HepG2 (cell line): ENCODE results near the gene SRD5A1. TPM values are rescaled to one million over a fixed set of nuclear protein-coding genes. Genes with fewer than 3 reads are reported as not detected.

Experiments used
- ATAC-seq: fragments of 200-7000 bp; cut with Tn5 transposase; 3 replicates; pipeline ENCODE4 v1.9.1; 2020; ENCODE audit warnings: mild to moderate bottlenecking, moderate library complexity
- Bru-seq: library from RNA; stranded (reverse); fragments of 400-500 nt; gene quantifications from one replicate; lab custom pipeline; 2021; lab: Mats Ljungman, UMichigan
- BruChase-seq, 2 experiments: library from RNA; stranded (reverse); fragments of 400-500 nt; gene quantifications; one replicate each; lab custom pipeline; 2021; lab: Mats Ljungman, UMichigan
- BruUV-seq: library from RNA; stranded (reverse); fragments of 400-500 nt; replicated peaks from 2 replicates; lab custom pipeline; 2021; lab: Mats Ljungman, UMichigan
- CTCF ChIA-PET: fragments of 300-600 bp; formaldehyde crosslinking; extraction: SDS; loops from one replicate; lab custom pipeline; 2021; ENCODE audit warnings: low total read pairs, inconsistent platforms, low intra/inter-chr PET ratio; lab: Yijun Ruan, JAX
- POLR2A ChIA-PET: fragments of 350-600 bp; sonication (Branson Sonifier 250); formaldehyde crosslinking; loops from one replicate; lab custom pipeline; 2020; ENCODE audit warnings: antibody characterized with exemption, inconsistent platforms; lab: Yijun Ruan, JAX
- DNase-seq: peaks from one replicate; pipeline ENCODE4 v3.0.0-alpha.2; 2015; ENCODE audit warnings: low spot score
- FAIRE-seq: peaks from 3 replicates; lab custom pipeline; 2011; peaks lifted over from hg19 to GRCh38; lab: Jason Lieb, UNC
- H2AFZ ChIP-seq: one replicate; pipeline ENCODE4 v1.6.1; 2011; ENCODE audit warnings: low read length, inconsistent platforms
- H3K27ac ChIP-seq: fragments of 300-600 bp; 3 replicates; pipeline ENCODE4 v1.8.0; 2011; ENCODE audit warnings: mixed run types, mild to moderate bottlenecking, mixed read lengths, low read length, inconsistent platforms; ENCODE audit not compliant: insufficient read depth; ENCODE audit errors: extremely low read length
- H3K27me3 ChIP-seq, 2 experiments: fragments of 200-600 bp in 1 of 2; 2 replicates in 1 of 2; 3 replicates in 1 of 2; pipeline versions ENCODE4 v1.6.0 to v1.8.0; 2011; ENCODE audit warnings: low read length in 2 of 2, mild to moderate bottlenecking in 2 of 2, moderate library complexity in 2 of 2, inconsistent platforms in 1 of 2; ENCODE audit not compliant: insufficient read depth in 2 of 2, control insufficient read depth in 1 of 2
- H3K36me3 ChIP-seq, 2 experiments: fragments of 200-600 bp in 1 of 2; replicated peaks in 1 of 2; 2 replicates in 1 of 2; 3 replicates in 1 of 2; pipeline versions ENCODE4 v1.5.1 to v1.8.0; 2011; ENCODE audit warnings: low read length in 2 of 2, inconsistent platforms in 1 of 2; ENCODE audit not compliant: insufficient read depth in 2 of 2, control insufficient read depth in 1 of 2
- H3K4me1 ChIP-seq: 2 replicates; pipeline ENCODE4 v1.5.1; 2012; ENCODE audit warnings: low read length, inconsistent platforms; ENCODE audit not compliant: insufficient read depth
- H3K4me2 ChIP-seq: 2 replicates; pipeline ENCODE4 v1.6.0; 2011; ENCODE audit warnings: low read depth, low read length, inconsistent platforms
- H3K4me3 ChIP-seq, 3 experiments: fragments of 200-600 bp in 1 of 3; sonication (generic), shearing (Covaris generic) in 1 of 3; replicated peaks in 1 of 3; 2 replicates each; pipeline ENCODE4 v1.5.1; 2011 to 2016; ENCODE audit warnings: low read length in 3 of 3, inconsistent platforms in 2 of 3, low read depth in 2 of 3, mild to moderate bottlenecking in 2 of 3, control low read depth in 1 of 3, mixed read lengths in 1 of 3; ENCODE audit not compliant: insufficient read depth in 1 of 3
- H3K79me2 ChIP-seq: one replicate; pipeline ENCODE4 v1.6.1; 2011; ENCODE audit warnings: low read length, inconsistent platforms; ENCODE audit not compliant: insufficient read depth
- H3K9ac ChIP-seq: 2 replicates; pipeline ENCODE4 v1.6.0; 2011; ENCODE audit warnings: mild to moderate bottlenecking, low read depth, low read length, inconsistent platforms; ENCODE audit not compliant: insufficient read depth
- H3K9me3 ChIP-seq: 2 replicates; pipeline ENCODE4 v1.5.1; 2012; ENCODE audit warnings: mild to moderate bottlenecking, low read length
- H4K20me1 ChIP-seq: 2 replicates; pipeline ENCODE4 v1.6.0; 2011; ENCODE audit warnings: inconsistent platforms, mild to moderate bottlenecking, low read length, moderate library complexity; ENCODE audit not compliant: insufficient read depth
- ARNT ChIP-seq: fragments of 450-650 bp; IDR thresholded peaks from 2 replicates; pipeline ENCODE4 v1.6.1; 2017
- BRCA1 ChIP-seq: sonication (generic); formaldehyde crosslinking; IDR thresholded peaks from 2 replicates; pipeline ENCODE4 v1.4.0; 2020; ENCODE audit warnings: missing genetic modification reagents
- CENPT ChIP-seq: sonication (generic); formaldehyde crosslinking; IDR thresholded peaks from 2 replicates; pipeline ENCODE4 v1.8.0; 2022; ENCODE audit warnings: low read depth, mild to moderate bottlenecking, moderate library complexity, missing genetic modification reagents
- CREB1 ChIP-seq, 2 experiments: fragments of 450-650 bp in 1 of 2; IDR thresholded peaks; 2 replicates each; pipeline ENCODE4 v1.6.1; 2016 to 2017; ENCODE audit warnings: control low read depth in 1 of 2, mild to moderate bottlenecking in 1 of 2, missing compliant biosample characterization in 1 of 2, missing genetic modification characterization in 1 of 2
- ELF4 ChIP-seq: sonication (generic); formaldehyde crosslinking; IDR thresholded peaks from 2 replicates; pipeline ENCODE4 v1.5.0; 2020; ENCODE audit warnings: missing genetic modification reagents, mild to moderate bottlenecking, moderate library complexity, borderline replicate concordance
- HHEX ChIP-seq: IDR thresholded peaks from 2 replicates; pipeline ENCODE4 v1.6.1; 2016; ENCODE audit warnings: control low read depth
- MYNN ChIP-seq: sonication (generic); formaldehyde crosslinking; IDR thresholded peaks from 2 replicates; pipeline ENCODE4 v1.4.0; 2020; ENCODE audit warnings: mild to moderate bottlenecking, low read depth, missing genetic modification reagents
- MZF1 ChIP-seq: sonication (generic); formaldehyde crosslinking; IDR thresholded peaks from 2 replicates; pipeline ENCODE4 v1.8.1; 2023; ENCODE audit warnings: mild to moderate bottlenecking, missing genetic modification reagents, borderline replicate concordance
- RCOR2 ChIP-seq: IDR thresholded peaks from 2 replicates; pipeline ENCODE4 v1.6.1; 2016; ENCODE audit warnings: missing biosample characterization, missing genetic modification reagents
- RNF2 ChIP-seq: fragments of 450-650 bp; conservative IDR thresholded peaks from 2 replicates; pipeline ENCODE4 v1.6.1; 2016; ENCODE audit warnings: low read depth
- SOX6 ChIP-seq, 2 experiments: fragments of 450-650 bp in 1 of 2; sonication (generic) in 1 of 2; formaldehyde crosslinking in 1 of 2; IDR thresholded peaks; 2 replicates each; pipeline versions ENCODE4 v1.4.0 to v1.6.1; 2017 to 2020; ENCODE audit warnings: antibody characterized with exemption in 1 of 2, mild to moderate bottlenecking in 1 of 2, missing genetic modification reagents in 1 of 2
- SP140L ChIP-seq: sonication (generic); formaldehyde crosslinking; IDR thresholded peaks from 2 replicates; pipeline ENCODE4 v1.4.0; 2020; ENCODE audit warnings: missing genetic modification reagents, borderline replicate concordance
- SP2 ChIP-seq: sonication (generic); formaldehyde crosslinking; IDR thresholded peaks from 2 replicates; pipeline ENCODE4 v1.5.1; 2020; ENCODE audit warnings: mild to moderate bottlenecking, missing genetic modification reagents
- TBP ChIP-seq: sonication (generic); formaldehyde crosslinking; IDR thresholded peaks from 2 replicates; pipeline ENCODE4 v1.5.0; 2020; ENCODE audit warnings: missing genetic modification reagents
- ZFP37 ChIP-seq: sonication (generic); formaldehyde crosslinking; IDR thresholded peaks from 2 replicates; pipeline ENCODE4 v1.4.0; 2020; ENCODE audit warnings: missing genetic modification reagents, borderline replicate concordance
- ZNF17 ChIP-seq: sonication (generic); formaldehyde crosslinking; IDR thresholded peaks from 2 replicates; pipeline ENCODE4 v1.5.0; 2020; ENCODE audit warnings: mild to moderate bottlenecking, missing genetic modification reagents
- ZNF180 ChIP-seq: sonication (generic); formaldehyde crosslinking; IDR thresholded peaks from 2 replicates; pipeline ENCODE4 v1.4.0; 2020; ENCODE audit warnings: low read depth, missing genetic modification reagents, borderline replicate concordance
- ZNF761 ChIP-seq: sonication (generic); formaldehyde crosslinking; conservative IDR thresholded peaks from 2 replicates; pipeline ENCODE4 v1.4.0; 2020; ENCODE audit warnings: mild to moderate bottlenecking, missing genetic modification reagents
- WGBS: methylation state at CpG from one replicate; pipeline ENCODE4 v1.1.6; 2017; ENCODE audit warnings: low lambda C conversion rate; 5-methylcytosine and 5-hydroxymethylcytosine counted together
- in situ Hi-C: cut with HindIII; loops from 2 replicates; pipeline ENCODE4 v1.10.0; 2017; ENCODE audit warnings: low pct_unique_long_range_greater_than_20kb; ENCODE audit not compliant: extremely low pct_ligation_motif_present
- intact Hi-C: fragments of 100-400 bp; cut with micrococcal nuclease; formaldehyde crosslinking; loops from one replicate; pipeline ENCODE4 v1.10.0; 2022; ENCODE audit not compliant: unreplicated experiment
- long read RNA-seq, 2 experiments: library from RNA in 1 of 2; library from polyadenylated mRNA in 1 of 2; stranded (forward) in 1 of 2; unstranded in 1 of 2; transcript quantifications; one replicate each; pipeline ENCODE4 v2.0.0, GENCODE V29; 2019 to 2022
- polyA minus RNA-seq, 3 experiments: library from RNA; depleted of rRNA, polyadenylated mRNA; stranded (reverse); fragments of >200 nt; gene quantifications; 2 replicates each; pipeline ENCODE4 v1.2.3, GENCODE V29; 2011; ENCODE audit warnings: low replicate concordance in 1 of 3
- polyA plus RNA-seq, 8 experiments: library from polyadenylated mRNA; depleted of rRNA in 3 of 8; stranded (reverse) in 7 of 8; unstranded in 1 of 8; fragments of >200 nt; fragmentation: Illumina TruSeq in 4 of 8; extraction: Trizol in 4 of 8; gene quantifications; 2 replicates each; pipeline versions ENCODE4 v1.2.1 to v1.2.3, GENCODE V29; 2011 to 2016; ENCODE audit warnings: low read depth in 4 of 8, missing spikeins in 1 of 8, mixed read lengths in 1 of 8; ENCODE audit not compliant: insufficient read depth in 1 of 8
- total RNA-seq, 5 experiments: library from RNA; depleted of rRNA; stranded (reverse); fragments of >200 nt; fragmentation: Illumina TruSeq; extraction: Trizol; gene quantifications; 2 replicates each; pipeline ENCODE4 v1.2.3, GENCODE V29; 2016; ENCODE audit warnings: low read depth in 1 of 5

SRD5A1 gene
- total RNA-seq (2016; rRNA removed; fragmentation: Illumina TruSeq; extraction: Trizol), result 6.1 and 7.1 TPM in 2 replicates
- 2.8 and 4.1 TPM in 2 replicates for total RNA-seq (2016; cell fraction: cytosol; rRNA removed; fragmentation: Illumina TruSeq; extraction: Trizol; ENCODE audit: low read depth)
- total RNA-seq (2016; cell fraction: insoluble cytoplasmic fraction; rRNA removed; fragmentation: Illumina TruSeq; extraction: Trizol), result 5.8 and 5.9 TPM in 2 replicates
- total RNA-seq (2016; cell fraction: membrane; rRNA removed; fragmentation: Illumina TruSeq; extraction: Trizol), result 5.5 and 6.5 TPM in 2 replicates
- total RNA-seq (2016; cell fraction: nucleus; rRNA removed; fragmentation: Illumina TruSeq; extraction: Trizol), result 4.9 and 7.7 TPM in 2 replicates
- polyA plus RNA-seq (2011; rRNA removed), result 9.9 and 11.3 TPM in 2 replicates
- polyA plus RNA-seq (2011; cell fraction: cytosol; rRNA removed), result 7.8 and 8.2 TPM in 2 replicates
- polyA plus RNA-seq (2011; cell fraction: nucleus; rRNA removed), result 10.7 TPM in 2 replicates
- 4.4 and 4.9 TPM in 2 replicates for polyA plus RNA-seq (2012)
- polyA plus RNA-seq (2016; cell fraction: cytosol; fragmentation: Illumina TruSeq; extraction: Trizol; ENCODE audit: low read depth), result 3.6 and 3.9 TPM in 2 replicates
- 8.8 and 9.6 TPM in 2 replicates for polyA plus RNA-seq (2016; cell fraction: insoluble cytoplasmic fraction; fragmentation: Illumina TruSeq; extraction: Trizol; ENCODE audit: low read depth)
- polyA plus RNA-seq (2016; cell fraction: membrane; fragmentation: Illumina TruSeq; extraction: Trizol; ENCODE audit: low read depth), result 6.4 and 6.8 TPM in 2 replicates
- 8.8 and 9.4 TPM in 2 replicates for polyA plus RNA-seq (2016; cell fraction: nucleus; fragmentation: Illumina TruSeq; extraction: Trizol; ENCODE audit: insufficient read depth, low read depth)
- 19.3 and 93.8 TPM in 2 replicates for polyA minus RNA-seq (2011; rRNA and poly(A)+ RNA removed; ENCODE audit: low replicate concordance)
- 2.8 and 4.6 TPM in 2 replicates for polyA minus RNA-seq (2011; cell fraction: cytosol; rRNA and poly(A)+ RNA removed)
- polyA minus RNA-seq (2011; cell fraction: nucleus; rRNA and poly(A)+ RNA removed), result 10.6 and 11.2 TPM in 2 replicates
- Bru-seq, nascent RNA, result percentile 57 among the genes with signal in this experiment
- percentile 52 among the genes with signal in this experiment for BruChase-seq, experiment 1, labeled RNA remaining after a 6-hour chase
- percentile 58 among the genes with signal in this experiment for BruChase-seq, experiment 2, labeled RNA remaining after a 2-hour chase
- long read RNA-seq, experiment 1, full-length matches to known transcripts, result 11 of 16 reads
- long read RNA-seq, experiment 1, partial matches to known transcripts, result 3 of 16 reads
- long read RNA-seq, experiment 1, other reads (novel, unspliced or antisense), result 2 of 16 reads
- long read RNA-seq, experiment 2, full-length matches to known transcripts, result 1 of 17 reads
- long read RNA-seq, experiment 2, partial matches to known transcripts, result 8 of 17 reads
- long read RNA-seq, experiment 2, other reads (novel, unspliced or antisense), result 8 of 17 reads

DNA sequence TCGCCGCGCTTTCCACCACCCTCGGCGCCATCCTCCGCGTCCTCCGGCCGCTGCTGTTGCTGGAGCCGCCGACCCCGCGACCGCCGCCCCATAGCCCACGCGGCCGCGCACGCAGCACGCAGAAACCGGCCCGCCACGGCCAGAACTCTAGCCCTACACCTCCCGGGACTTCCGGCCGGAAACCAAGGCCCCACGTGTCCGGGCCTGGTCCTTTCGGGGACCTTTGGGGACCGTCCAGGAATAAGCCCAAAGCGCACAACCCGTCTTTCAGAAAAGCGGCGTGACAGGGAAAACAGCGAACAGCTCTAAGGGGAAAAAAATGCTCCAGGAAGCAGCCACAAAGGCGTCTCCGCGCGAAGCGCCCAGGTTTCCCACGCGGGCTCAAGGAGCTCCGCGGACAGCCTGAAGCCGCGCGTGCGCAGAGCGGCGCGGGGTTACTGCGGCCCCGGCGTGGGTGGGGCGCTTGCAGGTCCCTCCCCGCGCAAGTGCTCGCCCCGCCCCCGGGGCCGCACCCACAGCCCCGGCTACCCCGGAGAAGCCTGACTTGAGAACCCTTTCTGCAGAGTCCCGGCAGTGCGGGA lies at the start of gene SRD5A1, which contains the start of gene NSUN2:
Gene SRD5A1 (plus strand): TSS at position 553 of the 581 bp plus-strand sequence. CDS start 137 bp downstream, outside the sequence.
Gene NSUN2 (minus strand): TSS at position 157 of the 581 bp plus-strand sequence. CDS start 65 bp downstream, at position 92.
- no TSS peak for BruUV-seq
- FAIRE-seq (no peak), ATAC-seq (peak; percentile 88), DNase-seq (peak; percentile 81)
- peaks cover 0 to 23% of the 10 kb centered on the region in 2 experiments; a peak in 4 of 5 replicates for H3K36me3 ChIP-seq
- H3K9ac ChIP-seq, result peak within 1 kb of the TSS; percentile 97
- peaks cover 49% of the 10 kb centered on the region for H3K79me2 ChIP-seq
- intact Hi-C loops, result loop anchor here (1.0 to 5.0 kb wide), 4 partner anchors 83 to 1239 kb away; no protein-coding TSS in a partner anchor
- in situ Hi-C loops, result loop anchor here (5.0 kb wide), 1 partner anchor 79 kb away; the partner anchor contains the start of gene TENT4A
- H3K4me1 ChIP-seq, result peaks cover 63% of the 10 kb centered on the region
- peak within 1 kb of the TSS; percentile 90 to 98 (median 94) for H3K4me3 ChIP-seq
- peak within 1 kb of the TSS; percentile 97 for H3K27ac ChIP-seq
- POLR2A ChIA-PET, result interaction anchor here (0.7 to 1.6 kb wide), 7 partner anchors 9 to 1282 kb away, joined by 3 to 13 read pairs (median 3); partner anchors contain the start of genes ICE1 and TENT4A
- H3K9me3 ChIP-seq, result no peaks in the 10 kb centered on the region
- H4K20me1 ChIP-seq, result peaks cover 4% of the 10 kb centered on the region; the same call in 1 of the 2 replicates
- H3K4me2 ChIP-seq, result peak within 1 kb of the TSS; percentile 81
- no peaks in the 10 kb centered on the region; a peak in 1 of 5 replicates for H3K27me3 ChIP-seq
- CTCF ChIA-PET, result no interaction called here
- peak within 1 kb of the TSS; percentile 88 for H2AFZ ChIP-seq
- WGBS, result 2% methylated on average over 28 of the region's 66 CpGs
- TF ChIP-seq ZFP37 (no peak), RCOR2 (no peak), ZNF761 (CRISPR knock-in tag) (no peak), ZNF180 (CRISPR knock-in tag) (no peak), MYNN (CRISPR knock-in tag) (0 out of 2 replicates have a peak, but pooled peaks have one; percentile 36), BRCA1 (CRISPR knock-in tag) (0 out of 2 replicates have a peak, but pooled peaks have one; percentile 23), RNF2 (peak; percentile 61; the same call in 1 of the 2 replicates), CREB1 (IDR thresholded peaks at IDR 0.05) (no peak), CREB1 (CRISPR knock-in tag; IDR thresholded peaks at IDR 0.05) (no peak), SP140L (CRISPR knock-in tag) (no peak), TBP (CRISPR knock-in tag) (no peak), ARNT (no peak), SP2 (CRISPR knock-in tag) (no peak; the same call in 1 of the 2 replicates), ELF4 (CRISPR knock-in tag) (no peak), SOX6 (IDR thresholded peaks at IDR 0.05) (no peak), SOX6 (CRISPR knock-in tag; IDR thresholded peaks at IDR 0.05) (peak; percentile 18), ZNF17 (CRISPR knock-in tag) (no peak), CENPT (CRISPR knock-in tag) (no peak), MZF1 (CRISPR knock-in tag) (no peak), HHEX (CRISPR knock-in tag) (no peak)
